Parathyroid adenoma (tissue), 2 donors: ENCODE data around the gene XYLT1.

Experiments used
- H2AFZ ChIP-seq: fragments of 300-600 bp; sonication (generic); one replicate; pipeline ENCODE4 v1.7.0; 2017; ENCODE audit warnings: antibody characterized with exemption, mild to moderate bottlenecking
- H3K27ac ChIP-seq: fragments of 300-600 bp; sonication (generic); one replicate; pipeline ENCODE4 v1.7.0; 2017
- H3K27me3 ChIP-seq: fragments of 300-600 bp; sonication (generic); one replicate; pipeline ENCODE4 v1.7.0; 2017; ENCODE audit warnings: low read length; ENCODE audit not compliant: control insufficient read depth, insufficient read depth
- H3K36me3 ChIP-seq: fragments of 300-600 bp; sonication (generic); one replicate; pipeline ENCODE4 v1.7.0; 2017; ENCODE audit warnings: low read length; ENCODE audit not compliant: control insufficient read depth, insufficient read depth
- H3K4me1 ChIP-seq: fragments of 300-600 bp; sonication (generic); one replicate; pipeline ENCODE4 v1.7.0; 2017; ENCODE audit warnings: control low read depth
- H3K4me2 ChIP-seq: fragments of 300-600 bp; sonication (generic); one replicate; pipeline ENCODE4 v1.7.0; 2017; ENCODE audit warnings: low read length
- H3K4me3 ChIP-seq: fragments of 300-600 bp; sonication (generic); one replicate; pipeline ENCODE4 v1.7.0; 2017; ENCODE audit warnings: low read depth, low read length
- H3K79me2 ChIP-seq: fragments of 300-600 bp; sonication (generic); one replicate; pipeline ENCODE4 v1.7.0; 2017; ENCODE audit warnings: control low read depth
- H3K9ac ChIP-seq: fragments of 300-600 bp; sonication (generic); one replicate; pipeline ENCODE4 v1.7.0; 2017; ENCODE audit warnings: mild to moderate bottlenecking
- H3K9me3 ChIP-seq: fragments of 300-600 bp; sonication (generic); one replicate; pipeline ENCODE4 v1.7.0; 2017; ENCODE audit warnings: low read length; ENCODE audit not compliant: control insufficient read depth
- CTCF ChIP-seq: fragments of 300-600 bp; sonication (generic); IDR thresholded peaks from one replicate; pipeline ENCODE4 v1.7.0; 2017; ENCODE audit warnings: antibody characterized with exemption, mild to moderate bottlenecking
- donor health status: primary hyperparathyroidism.

The XYLT1 gene

GRCh38 chr16:17238285-17239028 is 232.3 kb downstream of the XYLT1 start:
- Histone ChIP-seq H3K4me3 (no peak overlapping the region), H3K79me2 (no peaks in the 10 kb centered on the region), H3K4me2 (no peak overlapping the region), H3K27ac (no peak overlapping the region), H2AFZ (no peak overlapping the region), H3K36me3 (no peaks in the 10 kb centered on the region), H3K9ac (no peak overlapping the region), H3K9me3 (no peaks in the 10 kb centered on the region), H3K27me3 (no peaks in the 10 kb centered on the region), H3K4me1 (no peaks in the 10 kb centered on the region)
- TF ChIP-seq CTCF = no peak

- Histone ChIP-seq H3K9me3 (no peaks in the 10 kb centered on the region), H3K4me3 (no peak overlapping the region), H3K4me1 (no peaks in the 10 kb centered on the region), H3K36me3 (no peaks in the 10 kb centered on the region), H3K4me2 (no peak overlapping the region), H2AFZ (no peak overlapping the region), H3K79me2 (no peaks in the 10 kb centered on the region), H3K9ac (no peak overlapping the region), H3K27me3 (no peaks in the 10 kb centered on the region), H3K27ac (no peak overlapping the region)
- TF ChIP-seq CTCF = no peak
Observed at GRCh38 chr16:17237350-17237944, 233.3 kb downstream of the XYLT1 start.

- Histone ChIP-seq H3K9ac (no peak overlapping the region), H3K4me1 (no peaks in the 10 kb centered on the region), H2AFZ (no peak overlapping the region), H3K4me2 (no peak overlapping the region), H3K79me2 (no peaks in the 10 kb centered on the region), H3K4me3 (no peak overlapping the region), H3K27ac (no peak overlapping the region), H3K36me3 (no peaks in the 10 kb centered on the region), H3K27me3 (no peaks in the 10 kb centered on the region), H3K9me3 (no peaks in the 10 kb centered on the region)
- TF ChIP-seq CTCF = no peak
Observed at GRCh38 chr16:17235147-17235815, 235.5 kb downstream of the XYLT1 start.

- Histone ChIP-seq H3K36me3 (no peaks in the 10 kb centered on the region), H3K9me3 (no peaks in the 10 kb centered on the region), H3K4me3 (no peak overlapping the region), H3K9ac (no peak overlapping the region), H3K27me3 (no peaks in the 10 kb centered on the region), H3K79me2 (no peaks in the 10 kb centered on the region), H2AFZ (no peak overlapping the region), H3K27ac (no peak overlapping the region), H3K4me1 (peaks cover 3% of the 10 kb centered on the region), H3K4me2 (no peak overlapping the region)
- TF ChIP-seq CTCF = no peak
Observed at GRCh38 chr16:17233318-17234002, 237.3 kb downstream of the XYLT1 start.
